Measurements from ENCODE around the gene C2orf49. TPM values are rescaled to one million over a fixed set of nuclear protein-coding genes. Genes with fewer than 3 reads are reported as not detected.

The C2orf49 gene
- total and polyA plus RNA-seq, 2 experiments from 2014 or later = 19.2 to 37.9 TPM

DNA sequence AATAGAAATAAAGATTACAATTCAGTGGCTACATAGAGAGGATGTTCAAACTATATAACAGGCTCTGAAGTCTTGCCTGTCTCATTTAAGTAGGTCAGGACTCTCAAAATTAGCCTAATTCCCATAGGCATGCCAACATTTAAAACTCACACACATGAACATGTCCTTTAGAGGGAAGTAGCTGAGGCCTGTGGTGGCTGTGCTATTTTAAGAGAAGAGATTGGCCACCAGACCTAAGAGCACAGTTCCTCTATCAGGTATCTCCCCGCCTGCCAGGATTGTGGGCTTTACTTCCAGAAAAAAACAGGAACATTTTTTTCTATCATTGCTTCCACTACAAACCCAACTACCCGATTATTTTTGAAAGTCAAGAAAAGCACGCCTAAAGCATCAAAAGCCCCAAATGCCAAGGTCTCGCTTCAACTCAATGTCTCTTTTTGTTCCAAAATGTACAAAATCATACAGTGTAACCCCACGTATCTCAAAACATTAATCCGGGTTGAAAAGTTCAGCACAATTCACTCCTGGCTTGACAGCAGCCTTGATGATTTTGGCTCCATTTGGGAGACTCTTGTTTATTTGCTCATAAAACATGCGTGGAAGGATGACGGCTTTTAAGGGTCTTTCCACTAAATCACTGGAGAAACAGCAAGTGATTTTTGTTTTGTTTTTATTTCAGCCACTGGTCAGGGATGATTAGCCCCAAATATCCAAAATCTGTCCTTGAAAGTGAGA is 46.3 kb downstream of the C2orf49 start:
- DNase-seq (ENCODE audit: low read depth in 1 of 2, low spot score in 1 of 2) = peak in 1 of 2 donors; percentile 52
- H3K36me3 ChIP-seq = peaks cover 75% of the 10 kb centered on the region
- H3K9me3 ChIP-seq (ENCODE audit: low read depth) = no peaks in the 10 kb centered on the region
- H3K27ac ChIP-seq = peak overlapping the region; percentile 78
- TF ChIP-seq, protein P1, sequence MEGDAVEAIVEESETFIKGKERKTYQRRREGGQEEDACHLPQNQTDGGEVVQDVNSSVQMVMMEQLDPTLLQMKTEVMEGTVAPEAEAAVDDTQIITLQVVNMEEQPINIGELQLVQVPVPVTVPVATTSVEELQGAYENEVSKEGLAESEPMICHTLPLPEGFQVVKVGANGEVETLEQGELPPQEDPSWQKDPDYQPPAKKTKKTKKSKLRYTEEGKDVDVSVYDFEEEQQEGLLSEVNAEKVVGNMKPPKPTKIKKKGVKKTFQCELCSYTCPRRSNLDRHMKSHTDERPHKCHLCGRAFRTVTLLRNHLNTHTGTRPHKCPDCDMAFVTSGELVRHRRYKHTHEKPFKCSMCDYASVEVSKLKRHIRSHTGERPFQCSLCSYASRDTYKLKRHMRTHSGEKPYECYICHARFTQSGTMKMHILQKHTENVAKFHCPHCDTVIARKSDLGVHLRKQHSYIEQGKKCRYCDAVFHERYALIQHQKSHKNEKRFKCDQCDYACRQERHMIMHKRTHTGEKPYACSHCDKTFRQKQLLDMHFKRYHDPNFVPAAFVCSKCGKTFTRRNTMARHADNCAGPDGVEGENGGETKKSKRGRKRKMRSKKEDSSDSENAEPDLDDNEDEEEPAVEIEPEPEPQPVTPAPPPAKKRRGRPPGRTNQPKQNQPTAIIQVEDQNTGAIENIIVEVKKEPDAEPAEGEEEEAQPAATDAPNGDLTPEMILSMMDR (IDR thresholded peaks at IDR 0.05; ENCODE audit: low read depth, low read length) = no peak
- H3K4me1 ChIP-seq (ENCODE audit: low read depth) = peaks cover 67% of the 10 kb centered on the region
- H3K27me3 ChIP-seq = no peaks in the 10 kb centered on the region
- H3K4me3 ChIP-seq = no peak overlapping the region

DNA sequence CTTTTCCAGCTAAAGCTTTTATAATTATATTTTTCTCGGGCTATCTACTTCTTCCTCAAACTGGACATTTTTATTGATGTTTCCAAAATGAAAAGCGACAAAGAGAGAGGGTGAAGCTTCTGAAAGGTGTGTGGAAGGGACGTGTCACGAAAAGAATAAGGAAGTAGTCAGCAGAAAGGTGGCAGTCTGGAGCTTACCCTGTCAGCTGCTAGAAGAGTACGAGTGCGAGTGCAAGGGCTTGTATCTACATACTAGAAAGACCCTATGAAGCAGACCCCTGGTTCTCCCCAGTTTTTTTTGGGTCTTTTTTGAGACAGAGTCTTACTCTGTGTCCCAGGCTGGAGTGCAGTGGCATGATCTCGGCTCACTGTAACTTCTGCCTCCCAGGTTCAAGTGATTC is 46.9 kb downstream of the C2orf49 start:
- TF ChIP-seq, protein P1 (IDR thresholded peaks at IDR 0.05; ENCODE audit: low read depth, low read length) = no peak
- Histone ChIP-seq H3K4me3 (no peak overlapping the region), H3K4me1 (ENCODE audit: low read depth) (peaks cover 67% of the 10 kb centered on the region), H3K27ac (peak overlapping the region; percentile 78), H3K9me3 (ENCODE audit: low read depth) (no peaks in the 10 kb centered on the region), H3K27me3 (no peaks in the 10 kb centered on the region), H3K36me3 (peaks cover 76% of the 10 kb centered on the region)
- DNase-seq (ENCODE audit: low read depth in 1 of 2, low spot score in 1 of 2) = no peak

DNA sequence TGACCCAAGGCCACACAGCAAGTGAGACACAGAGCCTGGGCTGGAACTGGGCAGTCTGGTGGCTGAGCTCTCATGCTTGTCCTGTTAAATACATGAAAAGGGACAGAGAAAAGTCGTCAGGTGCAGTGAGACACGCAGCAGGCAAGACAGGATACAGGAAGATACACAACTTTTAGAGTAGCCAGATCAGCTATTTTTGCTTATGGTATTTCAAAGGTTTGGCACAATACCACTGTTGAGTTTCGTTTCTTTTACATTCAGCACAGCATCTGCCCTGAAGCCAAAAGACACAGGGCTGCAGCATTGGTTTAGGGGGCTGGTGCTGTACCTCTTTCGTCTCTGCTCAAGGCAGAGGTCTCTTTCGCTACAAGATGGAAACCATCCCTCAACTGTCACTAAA is 47.5 kb downstream of the C2orf49 start:
- Histone ChIP-seq H3K27ac (peak overlapping the region; percentile 78), H3K36me3 (peaks cover 80% of the 10 kb centered on the region), H3K4me3 (no peak overlapping the region), H3K4me1 (ENCODE audit: low read depth) (peaks cover 63% of the 10 kb centered on the region), H3K27me3 (no peaks in the 10 kb centered on the region), H3K9me3 (ENCODE audit: low read depth) (no peaks in the 10 kb centered on the region)
- DNase-seq (ENCODE audit: low read depth in 1 of 2, low spot score in 1 of 2) = no peak
- TF ChIP-seq, protein P1 (IDR thresholded peaks at IDR 0.05; ENCODE audit: low read depth, low read length) = no peak

DNA sequence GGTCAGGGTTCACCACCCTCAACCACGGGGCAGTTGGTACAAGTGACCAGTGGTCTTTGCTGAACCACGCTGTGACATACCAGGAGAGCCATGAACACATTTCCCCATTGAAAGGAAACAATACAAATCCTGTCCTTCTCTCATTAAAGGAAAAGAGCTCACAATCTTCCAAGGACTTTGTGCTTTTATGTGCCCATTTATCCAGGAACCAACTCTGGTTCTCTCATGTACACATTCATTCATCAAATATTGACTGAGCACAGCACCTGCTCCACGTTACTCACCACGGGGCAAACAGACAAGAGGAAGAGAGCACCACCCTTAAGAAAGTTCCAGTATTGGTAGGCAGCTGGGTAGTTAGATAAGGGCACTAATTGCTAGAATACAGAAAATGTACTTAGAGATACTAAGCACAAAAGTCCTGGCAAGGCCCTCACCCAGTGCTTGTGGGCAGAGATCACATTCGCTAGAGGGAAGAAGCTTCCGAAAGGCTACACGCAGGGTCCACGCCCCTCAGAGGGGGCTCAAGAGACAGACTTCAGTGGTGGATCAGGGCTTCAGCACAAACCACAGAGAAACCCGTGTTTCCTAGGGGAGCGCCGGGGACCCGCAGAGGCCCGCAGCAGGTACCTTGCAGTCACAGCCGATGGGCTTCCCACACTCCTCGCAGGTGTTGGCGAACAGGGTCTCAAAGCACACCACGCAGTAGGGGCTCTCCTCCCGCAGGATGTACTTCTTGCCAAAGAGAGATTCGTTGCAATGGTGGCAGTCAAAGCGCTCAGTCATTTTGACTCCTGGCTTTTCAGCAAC is 48.6 kb downstream of the C2orf49 start:
- Histone ChIP-seq H3K4me1 (ENCODE audit: low read depth) (peaks cover 54% of the 10 kb centered on the region), H3K9me3 (ENCODE audit: low read depth) (no peaks in the 10 kb centered on the region), H3K4me3 (no peak overlapping the region), H3K36me3 (peaks cover 75% of the 10 kb centered on the region), H3K27me3 (no peaks in the 10 kb centered on the region), H3K27ac (peak overlapping the region; percentile 78)
- no peak for DNase-seq (ENCODE audit: low read depth in 1 of 2, low spot score in 1 of 2)
- TF ChIP-seq, protein P1 (IDR thresholded peaks at IDR 0.05; ENCODE audit: low read depth, low read length) = no peak

DNA sequence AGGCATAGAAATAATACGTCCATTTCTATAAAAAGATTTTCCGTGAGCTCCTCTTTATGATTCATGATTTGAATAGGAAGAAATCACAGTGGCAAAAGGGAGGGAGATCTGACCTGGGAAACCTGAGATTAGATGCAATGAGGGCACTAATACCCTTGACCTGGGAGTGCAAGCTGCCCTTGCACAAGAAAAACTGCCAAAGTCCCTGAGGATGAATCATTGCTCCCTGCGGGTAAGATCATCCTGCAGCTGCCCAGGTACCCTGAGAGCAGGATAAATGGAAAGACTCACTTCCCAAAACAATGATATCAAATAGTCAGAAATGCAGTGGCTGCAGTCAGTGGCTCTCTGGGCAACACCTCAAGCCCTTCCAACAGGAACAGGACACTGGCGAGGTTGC is 49.9 kb downstream of the C2orf49 start:
- Histone ChIP-seq H3K36me3 (peaks cover 73% of the 10 kb centered on the region), H3K27ac (peak overlapping the region; percentile 24)

More for the DNA sequence above, 49.9 kb downstream of the C2orf49 start:
- TF ChIP-seq, protein P1 (IDR thresholded peaks at IDR 0.05; ENCODE audit: low read depth, low read length) = no peak
- no peaks in the 10 kb centered on the region for H3K9me3 ChIP-seq (ENCODE audit: low read depth)
- H3K27me3 ChIP-seq = no peaks in the 10 kb centered on the region
- peaks cover 49% of the 10 kb centered on the region for H3K4me1 ChIP-seq (ENCODE audit: low read depth)
- no peak overlapping the region for H3K4me3 ChIP-seq
- DNase-seq (ENCODE audit: low read depth in 1 of 2, low spot score in 1 of 2) = no peak

All from cardiac muscle cell (in vitro differentiated cells and primary cell).